Adrenal gland (tissue), 12 donors: Measurements from ENCODE around the gene UXT. TPM values are rescaled to one million over a fixed set of nuclear protein-coding genes. Genes with fewer than 3 reads are reported as not detected.
A peak's percentile ranks its signal among the peaks of the same experiment; 100 is the strongest.

Source experiments
- DNase-seq, 7 donors: peaks; one replicate each; pipeline ENCODE4 v3.0.0-alpha.2; 2019 to 2020
- H3K27ac ChIP-seq, 5 donors: fragments of 200-600 bp; sonication (generic) in 4 of 5; 1 replicate in 3 of 5; 2 replicates in 2 of 5; pipeline versions ENCODE4 v1.5.1 to v1.8.0; 2016 to 2020; ENCODE audit warnings: mild to moderate bottlenecking in 1 of 5
- H3K27me3 ChIP-seq: fragments of 200-600 bp; 2 replicates; pipeline ENCODE4 v1.8.0; 2021
- H3K36me3 ChIP-seq, 2 donors: fragments of 200-600 bp; replicated peaks in 1 of 2; 1 replicate in 1 of 2; 2 replicates in 1 of 2; pipeline versions ENCODE4 v1.5.1 to v1.8.0; 2018 to 2022
- H3K4me1 ChIP-seq, 2 donors: fragments of 200-600 bp; replicated peaks in 1 of 2; 1 replicate in 1 of 2; 2 replicates in 1 of 2; pipeline versions ENCODE4 v1.5.1 to v1.8.0; 2018 to 2021
- H3K4me3 ChIP-seq, 4 donors: fragments of 200-600 bp; sonication (generic) in 3 of 4; one replicate each; pipeline ENCODE4 v1.5.1; 2016 to 2018
- H3K9me3 ChIP-seq, 3 donors: fragments of 200-600 bp; sonication (generic) in 1 of 3; replicated peaks in 1 of 3; 1 replicate in 2 of 3; 2 replicates in 1 of 3; pipeline versions ENCODE4 v1.5.1 to v1.8.0; 2016 to 2021
- CTCF ChIP-seq, 6 experiments: fragments of 450-650 bp in 4 of 6; fragments of 200-600 bp in 2 of 6; sonication (generic) in 1 of 6; IDR thresholded peaks; 1 replicate in 5 of 6; 2 replicates in 1 of 6; pipeline versions ENCODE4 v1.5.1 to v1.8.0; 2016 to 2021; ENCODE audit warnings: antibody characterized with exemption in 6 of 6, mild to moderate bottlenecking in 2 of 6, moderate library complexity in 1 of 6
- POLR2A ChIP-seq, 2 donors: fragments of 450-650 bp; IDR thresholded peaks; one replicate each; pipeline ENCODE4 v1.6.1; 2017; ENCODE audit warnings: antibody characterized with exemption in 2 of 2, mild to moderate bottlenecking in 2 of 2, moderate library complexity in 1 of 2
- WGBS, 4 donors: extraction: QIAGEN DNeasy Blood & Tissue Kit in 2 of 4; methylation state at CpG; one replicate each; pipeline versions ENCODE4 v1.1.5 to v1.1.7; 2013 to 2017; 5-methylcytosine and 5-hydroxymethylcytosine counted together
- intact Hi-C, 2 donors: fragments of 100-400 bp; cut with DNase I; formaldehyde crosslinking; loops; one replicate each; pipeline versions ENCODE4 v1.14.1 to v1.15.0; 2022 to 2023
- polyA plus RNA-seq, 3 donors: library from polyadenylated mRNA; stranded (reverse); fragments of 200-250 nt in 2 of 3; fragments of 350-450 nt in 1 of 3; fragmentation: Illumina TruSeq in 1 of 3; extraction: RNeasy Lipid Tissue Mini Kit (QIAGEN cat#74804) in 1 of 3; gene quantifications; one replicate each; pipeline ENCODE4 v1.2.3, GENCODE V29; 2013 to 2014
- total RNA-seq, 9 donors: library from RNA; depleted of rRNA in 4 of 9; stranded (reverse); fragments of >200 nt in 4 of 9; fragments of 120-200 nt in 1 of 9; fragmentation: NEBNext Ultra II Directional in 1 of 9; extraction: Animal tissue kit (Norgen Biotek cat#: 25700) in 1 of 9; gene quantifications; one replicate each; pipeline versions ENCODE4 v1.1.0 to v1.2.4, GENCODE V29; 2013 to 2023
- donor health status: healthy with polysubstance abuse.
- donor health status: Bipolar disorder and iron deficiency.
- donor health status: DM: yes; HTN: yes; CAD: no.
- donor health status: DM: no; HTN: no; CAD: no.
- donor health status: DM: no; HTN: no; CAD: no.
- donor health status: DM: yes; HTN: yes; CAD: no.

UXT gene
- total and polyA plus RNA-seq, 12 donors, result 120 to 176 (median 151) TPM

- Histone ChIP-seq H3K4me1 (peaks cover 0 to 4% of the 10 kb centered on the region in 2 donors), H3K36me3 (peaks cover 0 to 13% of the 10 kb centered on the region in 2 donors), H3K27ac (peak overlapping the region; percentile 78 to 100 (median 97)), H3K9me3 (no peaks in the 10 kb centered on the region), H3K4me3 (peak overlapping the region in 1 of 4 donors; percentile 69), H3K27me3 (no peaks in the 10 kb centered on the region)
- intact Hi-C loops, result no loop called here
- 17 to 60% (median 34%) methylated on average over 8 of the region's 8 CpGs for WGBS, 4 donors
- TF ChIP-seq POLR2A (IDR thresholded peaks at IDR 0.05) (no peak), CTCF (IDR thresholded peaks at IDR 0.05) (no peak)
- no peak for DNase-seq
Observed at GRCh38 chrX:47659421-47659726, 394 bp upstream of the UXT start.

GRCh38 chrX:47658301-47658683 is 688 bp downstream of the UXT start:
- no peak for TF ChIP-seq CTCF (IDR thresholded peaks at IDR 0.05)
- no peak for TF ChIP-seq POLR2A (IDR thresholded peaks at IDR 0.05)
- DNase-seq, result no peak
- peaks cover 0 to 18% of the 10 kb centered on the region in 2 donors for H3K36me3 ChIP-seq
- H3K27me3 ChIP-seq, result no peaks in the 10 kb centered on the region
- no peaks in the 10 kb centered on the region for H3K9me3 ChIP-seq
- intact Hi-C loops, result no loop called here
- 0 to 63% (median 28%) methylated on average over 6 to 13 of the region's 13 CpGs for WGBS, 4 donors
- peak overlapping the region in 2 of 4 donors; percentile 20 to 69 for H3K4me3 ChIP-seq
- H3K4me1 ChIP-seq, result peaks cover 0 to 4% of the 10 kb centered on the region in 2 donors
- peak overlapping the region in 3 of 5 donors; percentile 93 to 100 (median 97) for H3K27ac ChIP-seq

- Histone ChIP-seq H3K36me3 (peaks cover 0 to 5% of the 10 kb centered on the region in 2 donors), H3K9me3 (no peaks in the 10 kb centered on the region), H3K27me3 (no peaks in the 10 kb centered on the region), H3K4me1 (peaks cover 0 to 9% of the 10 kb centered on the region in 2 donors), H3K4me3 (peak overlapping the region in 1 of 4 donors; percentile 38), H3K27ac (peak overlapping the region in 4 of 5 donors; percentile 51 to 84 (median 75))
- TF ChIP-seq POLR2A (IDR thresholded peaks at IDR 0.05) (peak in 1 of 2 donors; percentile 46), CTCF (IDR thresholded peaks at IDR 0.05) (no peak)
- 12 to 70% (median 29%) methylated on average over 10 to 19 of the region's 19 CpGs for WGBS, 4 donors
- DNase-seq, result no peak
- intact Hi-C loops, result no loop called here
Observed at GRCh38 chrX:47651043-47651905, 7.7 kb downstream of the UXT start.

- peak; percentile 93 to 99 (median 97) for DNase-seq
- H3K27ac ChIP-seq, result peak within 1 kb of the TSS; percentile 60 to 94 (median 84)
- H3K4me1 ChIP-seq, result peaks cover 0 to 9% of the 10 kb centered on the region in 2 donors
- 0 to 60% (median 18%) methylated on average over 20 to 65 of the region's 65 CpGs for WGBS, 4 donors
- H3K27me3 ChIP-seq, result no peaks in the 10 kb centered on the region
- TF ChIP-seq CTCF (IDR thresholded peaks at IDR 0.05), result no peak
- peak; percentile 52 to 71 for TF ChIP-seq POLR2A (IDR thresholded peaks at IDR 0.05)
- H3K4me3 ChIP-seq, result peak within 1 kb of the TSS; percentile 18 to 69 (median 61)
- intact Hi-C loops, result no loop called here
- peaks cover 0 to 4% of the 10 kb centered on the region in 2 donors for H3K36me3 ChIP-seq
- no peaks in the 10 kb centered on the region for H3K9me3 ChIP-seq
Observed at GRCh38 chrX:47650164-47651042, 8.6 kb downstream of the UXT start, which contains the start of gene ELK1. ELK1 (minus strand) TSS chrX:47650563; CDS start chrX:47641441, 9,122 bp downstream.
